Stimulated activated naive B cell treated with anti-CD40 and anti-IgM and Interleukin-4, amounts not matched to agents 10 μg/mL and 1 μg/mL and 100 μg/mL, for 72 hours (primary cell): Measurements from ENCODE around the gene TADA3.
"Not testable (repeated sequence)": the region's sequence is repeated elsewhere in the genome, so short reads cannot be mapped to it uniquely, and the experiment has no call there.

Experiments used
- ATAC-seq, 2 donors: fragments of 150-1000 bp; cut with Tn5 transposase; replicated peaks; 2 replicates each; pipeline ENCODE4 v1.10.0; 2021; ENCODE audit warnings: moderate library complexity in 1 of 2
- DNase-seq: peaks from one replicate; pipeline ENCODE4 v3.0.0; 2021
- H3K27ac Mint-ChIP-seq: one replicate; pipeline ENCODE4 v1.8.0; 2022; ENCODE audit warnings: mild to moderate bottlenecking, mixed read lengths
- H3K27me3 Mint-ChIP-seq, 2 donors: one replicate each; pipeline ENCODE4 v1.8.0; 2022; ENCODE audit warnings: mixed read lengths in 2 of 2
- H3K36me3 Mint-ChIP-seq, 2 donors: one replicate each; pipeline ENCODE4 v1.8.0; 2022; ENCODE audit warnings: mixed read lengths in 2 of 2, mild to moderate bottlenecking in 1 of 2
- H3K4me1 Mint-ChIP-seq, 2 donors: one replicate each; pipeline ENCODE4 v1.8.0; 2022; ENCODE audit warnings: mixed read lengths in 2 of 2, mild to moderate bottlenecking in 1 of 2
- H3K4me3 Mint-ChIP-seq, 2 donors: one replicate each; pipeline ENCODE4 v1.8.0; 2022; ENCODE audit warnings: mild to moderate bottlenecking in 2 of 2, mixed read lengths in 2 of 2, moderate library complexity in 1 of 2
- H3K9me3 Mint-ChIP-seq, 2 donors: one replicate each; pipeline ENCODE4 v1.8.0; 2022; ENCODE audit warnings: mixed read lengths in 2 of 2, mild to moderate bottlenecking in 1 of 2

TADA3 gene

GRCh38 chr3:9783954-9784353, 8.3 kb downstream of the TADA3 start:
- no peak overlapping the region for H3K27ac Mint-ChIP-seq
- H3K36me3 Mint-ChIP-seq, result peaks cover 53 to 60% of the 10 kb centered on the region in 2 donors
- no peak for DNase-seq
- H3K4me1 Mint-ChIP-seq, result peaks cover 41 to 60% of the 10 kb centered on the region in 2 donors
- no peaks in the 10 kb centered on the region for H3K9me3 Mint-ChIP-seq
- H3K4me3 Mint-ChIP-seq, result no peak overlapping the region
- no peaks in the 10 kb centered on the region for H3K27me3 Mint-ChIP-seq
- no peak for ATAC-seq

DNA sequence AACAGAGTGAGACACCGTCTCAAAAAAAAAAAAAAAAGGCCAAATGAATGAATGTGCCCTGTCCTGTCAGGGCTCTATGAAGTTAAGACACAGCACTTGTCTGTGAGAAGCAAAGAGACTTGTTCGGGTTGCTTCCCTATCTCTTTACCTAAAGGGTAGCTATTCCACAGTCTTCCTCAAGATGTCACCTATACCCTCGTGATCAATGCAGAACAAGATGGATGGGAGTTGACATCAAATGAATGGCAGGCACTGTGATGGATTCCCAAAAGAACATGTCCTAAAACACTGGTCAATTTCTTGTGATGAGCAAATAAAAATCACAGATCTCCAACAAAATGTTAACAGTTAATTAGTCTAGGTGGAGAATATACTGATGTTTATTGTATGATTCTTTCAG, 9.5 kb downstream of the TADA3 start:
- peak overlapping the region in 1 of 2 donors; percentile 55 for H3K4me3 Mint-ChIP-seq
- ATAC-seq (no peak), DNase-seq (no peak)
- H3K27ac Mint-ChIP-seq, result peak overlapping the region; percentile 98
- H3K4me1 Mint-ChIP-seq, result peaks cover 50 to 68% of the 10 kb centered on the region in 2 donors
- H3K36me3 Mint-ChIP-seq, result peaks cover 53 to 58% of the 10 kb centered on the region in 2 donors
- H3K27me3 Mint-ChIP-seq, result no peaks in the 10 kb centered on the region
- no peaks in the 10 kb centered on the region for H3K9me3 Mint-ChIP-seq

- Mint-ChIP-seq H3K4me1 (peaks cover 53 to 68% of the 10 kb centered on the region in 2 donors), H3K36me3 (peaks cover 46 to 52% of the 10 kb centered on the region in 2 donors), H3K4me3 (peak overlapping the region; percentile 55), H3K27me3 (no peaks in the 10 kb centered on the region), H3K9me3 (no peaks in the 10 kb centered on the region), H3K27ac (peak overlapping the region; percentile 98)
- DNase-seq (no peak), ATAC-seq (no peak)
Measured at GRCh38 chr3:9781978-9782603, 10.2 kb downstream of the TADA3 start.

DNA sequence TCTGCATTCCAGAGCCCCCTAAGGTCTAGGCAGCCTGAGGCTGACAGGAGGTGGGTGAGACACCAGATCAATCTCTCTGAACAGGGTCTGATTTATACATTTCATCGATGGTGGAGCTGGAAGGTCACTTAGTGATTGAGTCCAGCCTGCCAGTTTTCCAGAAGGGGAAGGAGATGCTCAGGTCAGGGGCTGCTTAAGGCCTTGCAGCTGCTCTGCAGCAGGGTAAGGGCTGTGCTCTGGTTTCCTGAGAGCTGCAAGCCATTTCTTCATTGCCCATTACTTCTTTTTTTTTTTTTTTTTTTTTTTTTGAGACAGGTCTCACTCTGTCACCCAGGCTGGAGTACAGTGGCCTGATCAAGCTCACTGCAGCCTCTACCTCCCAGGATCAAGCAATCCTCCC, 10.7 kb downstream of the TADA3 start:
- no peak for DNase-seq
- H3K4me1 Mint-ChIP-seq, result peaks cover 57 to 72% of the 10 kb centered on the region in 2 donors
- no peak for ATAC-seq
- H3K27me3 Mint-ChIP-seq, result no peaks in the 10 kb centered on the region
- H3K4me3 Mint-ChIP-seq, result peak overlapping the region in 1 of 2 donors; percentile 16
- no peaks in the 10 kb centered on the region for H3K9me3 Mint-ChIP-seq
- H3K36me3 Mint-ChIP-seq, result peaks cover 42 to 46% of the 10 kb centered on the region in 2 donors
- H3K27ac Mint-ChIP-seq, result peak overlapping the region; percentile 98

- Mint-ChIP-seq H3K4me3 (peak overlapping the region; percentile 75 to 78), H3K36me3 (peaks cover 36 to 40% of the 10 kb centered on the region in 2 donors), H3K9me3 (no peaks in the 10 kb centered on the region), H3K27me3 (no peaks in the 10 kb centered on the region), H3K4me1 (peaks cover 59 to 72% of the 10 kb centered on the region in 2 donors), H3K27ac (peak overlapping the region; percentile 98)
- DNase-seq, result no peak
- ATAC-seq, result no peak
Measured at GRCh38 chr3:9780910-9781309, 11.4 kb downstream of the TADA3 start.

DNA sequence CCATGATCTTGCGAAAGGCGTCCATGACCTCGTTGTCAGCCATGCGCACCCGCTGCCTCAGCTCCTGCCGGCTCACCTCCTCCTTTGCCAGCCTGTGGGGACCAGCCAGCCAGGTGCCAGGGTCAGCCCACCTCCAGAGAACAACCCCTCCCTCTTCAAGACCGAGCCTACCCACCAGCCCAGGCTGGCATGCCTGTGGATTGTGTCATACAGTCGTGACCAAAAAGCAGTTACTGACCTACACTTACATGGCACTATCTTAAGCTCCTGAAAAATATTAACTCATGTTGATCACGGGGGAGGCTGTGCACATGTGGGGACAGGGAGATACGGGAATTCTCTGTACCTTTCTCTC, 11.8 kb downstream of the TADA3 start:
- no peaks in the 10 kb centered on the region for H3K27me3 Mint-ChIP-seq
- no peaks in the 10 kb centered on the region for H3K9me3 Mint-ChIP-seq
- H3K4me1 Mint-ChIP-seq, result peaks cover 59 to 74% of the 10 kb centered on the region in 2 donors
- peak overlapping the region; percentile 98 for H3K27ac Mint-ChIP-seq
- ATAC-seq (peak in 1 of 2 donors; percentile 3), DNase-seq (no peak)
- H3K4me3 Mint-ChIP-seq, result peak overlapping the region; percentile 75 to 78
- H3K36me3 Mint-ChIP-seq, result peaks cover 33 to 35% of the 10 kb centered on the region in 2 donors

GRCh38 chr3:9779721-9780457, 12.4 kb downstream of the TADA3 start:
- Mint-ChIP-seq H3K27ac (peak overlapping the region; percentile 98), H3K9me3 (no peaks in the 10 kb centered on the region), H3K4me3 (peak overlapping the region; percentile 75 to 78), H3K36me3 (peaks cover 27 to 30% of the 10 kb centered on the region in 2 donors), H3K27me3 (no peaks in the 10 kb centered on the region), H3K4me1 (peaks cover 61 to 74% of the 10 kb centered on the region in 2 donors)
- ATAC-seq (peak; percentile 82 to 84), DNase-seq (peak; percentile 81)

- peak overlapping the region; percentile 63 to 78 for H3K4me3 Mint-ChIP-seq
- peaks cover 61 to 74% of the 10 kb centered on the region in 2 donors for H3K4me1 Mint-ChIP-seq
- H3K27me3 Mint-ChIP-seq, result no peaks in the 10 kb centered on the region
- no peaks in the 10 kb centered on the region for H3K9me3 Mint-ChIP-seq
- H3K27ac Mint-ChIP-seq, result peak overlapping the region; percentile 98
- ATAC-seq, result peak; percentile 0 to 7
- no peak for DNase-seq
- peaks cover 25 to 28% of the 10 kb centered on the region in 2 donors for H3K36me3 Mint-ChIP-seq
Measured at GRCh38 chr3:9779075-9779593, 13.1 kb downstream of the TADA3 start.

GRCh38 chr3:9778143-9779074, 13.9 kb downstream of the TADA3 start:
- ATAC-seq, result peak; percentile 52 to 59
- no peaks in the 10 kb centered on the region for H3K27me3 Mint-ChIP-seq
- peak overlapping the region; percentile 98 for H3K27ac Mint-ChIP-seq
- peaks cover 25% of the 10 kb centered on the region in 2 donors for H3K36me3 Mint-ChIP-seq
- H3K9me3 Mint-ChIP-seq, result no peaks in the 10 kb centered on the region
- peaks cover 63 to 74% of the 10 kb centered on the region in 2 donors for H3K4me1 Mint-ChIP-seq
- peak; percentile 48 for DNase-seq
- H3K4me3 Mint-ChIP-seq, result peak overlapping the region; percentile 60 to 63

DNA sequence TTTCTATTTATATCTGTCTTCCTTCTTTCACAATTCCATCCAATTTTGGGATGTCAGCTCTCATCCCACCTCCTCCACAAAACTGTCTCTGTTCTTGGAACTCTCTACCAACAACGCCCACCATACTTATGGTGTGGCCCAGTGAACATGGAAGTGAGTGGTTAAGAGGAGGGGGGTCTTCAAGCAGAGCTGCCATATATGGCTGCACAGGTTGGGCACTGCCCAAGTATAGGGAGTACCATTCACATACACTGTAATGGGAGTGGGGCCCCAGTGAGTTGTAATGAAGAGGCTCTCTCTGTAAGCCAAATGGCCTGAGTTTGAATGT, 14.6 kb downstream of the TADA3 start:
- peak overlapping the region in 1 of 2 donors; percentile 35 for H3K4me3 Mint-ChIP-seq

DNA sequence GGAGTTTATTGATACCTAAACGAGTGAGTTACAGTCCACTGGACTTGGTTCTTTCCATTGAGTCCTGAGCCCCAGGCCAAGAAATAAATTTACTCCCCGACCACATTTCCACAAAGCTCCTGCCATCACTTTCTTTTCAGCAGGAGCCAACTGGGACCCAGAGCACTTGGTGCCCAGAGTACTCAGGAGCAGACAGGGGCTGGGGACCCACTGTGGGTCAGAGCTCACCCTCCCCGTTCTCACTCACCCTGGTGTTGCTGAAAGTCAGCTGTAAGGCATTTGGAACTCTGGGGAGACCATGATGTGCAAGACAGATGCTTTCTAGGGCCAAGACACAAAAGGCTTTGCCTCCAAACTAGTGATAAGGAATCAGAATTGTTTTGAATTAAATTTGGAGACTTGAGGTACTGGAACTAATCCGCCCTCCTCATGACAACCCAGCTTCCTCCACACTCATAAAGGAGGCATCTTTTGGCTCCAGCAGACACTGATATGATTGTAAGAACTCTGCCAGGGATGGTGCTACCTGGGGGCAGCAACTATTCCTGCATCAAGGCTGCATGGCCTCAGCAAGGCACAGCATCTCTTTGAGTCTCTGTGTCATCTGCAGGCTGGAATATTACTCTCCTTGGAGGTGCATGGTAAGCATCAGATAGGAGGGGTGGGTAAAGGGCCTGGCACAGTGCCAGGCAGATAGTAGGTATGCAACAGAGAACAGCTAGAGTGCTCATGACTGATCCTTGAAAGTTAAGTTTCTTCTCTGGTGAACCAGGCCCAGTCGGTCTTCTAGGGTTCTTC, 15.2 kb downstream of the TADA3 start:
- Mint-ChIP-seq H3K36me3 (peaks cover 14 to 15% of the 10 kb centered on the region in 2 donors), H3K4me1 (peaks cover 55 to 64% of the 10 kb centered on the region in 2 donors), H3K4me3 (no peak overlapping the region), H3K27ac (peak overlapping the region; percentile 98), H3K9me3 (no peaks in the 10 kb centered on the region), H3K27me3 (no peaks in the 10 kb centered on the region)
- no peak for DNase-seq
- ATAC-seq, result no peak

More for the DNA sequence above, 14.6 kb downstream of the TADA3 start:
- H3K27me3 Mint-ChIP-seq, result no peaks in the 10 kb centered on the region
- H3K9me3 Mint-ChIP-seq, result no peaks in the 10 kb centered on the region
- peaks cover 19 to 20% of the 10 kb centered on the region in 2 donors for H3K36me3 Mint-ChIP-seq
- DNase-seq, result no peak
- peak overlapping the region; percentile 98 for H3K27ac Mint-ChIP-seq
- peaks cover 61 to 69% of the 10 kb centered on the region in 2 donors for H3K4me1 Mint-ChIP-seq
- no peak for ATAC-seq

DNA sequence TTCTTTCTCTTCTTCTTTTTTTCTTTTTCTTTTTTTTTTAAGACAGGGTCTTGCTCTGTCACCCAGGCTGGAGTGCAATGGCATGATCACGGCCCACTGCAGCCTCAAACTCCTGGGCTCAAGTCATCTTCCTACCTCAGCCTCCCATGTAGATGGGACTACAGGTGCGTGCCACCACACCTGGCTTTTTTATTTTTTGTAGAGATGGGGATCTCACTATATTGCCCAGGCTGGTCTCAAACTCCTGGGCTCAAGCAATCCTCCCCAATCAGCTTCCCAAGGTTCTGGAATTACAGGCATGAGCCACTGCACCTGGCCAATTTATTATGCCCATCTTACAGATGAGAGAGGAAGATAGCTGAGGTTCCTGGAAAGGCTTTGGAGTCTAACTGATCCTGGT, 21.3 kb downstream of the TADA3 start:
- H3K4me3 Mint-ChIP-seq, result peak overlapping the region; percentile 82 to 87
- not testable (repeated sequence) for ATAC-seq, H3K27me3 Mint-ChIP-seq, DNase-seq, H3K9me3 Mint-ChIP-seq
- H3K27ac Mint-ChIP-seq, result peak overlapping the region; percentile 89
- H3K4me1 Mint-ChIP-seq, result peaks cover 35 to 54% of the 10 kb centered on the region in 2 donors
- H3K36me3 Mint-ChIP-seq, result peaks cover 26 to 28% of the 10 kb centered on the region in 2 donors

DNA sequence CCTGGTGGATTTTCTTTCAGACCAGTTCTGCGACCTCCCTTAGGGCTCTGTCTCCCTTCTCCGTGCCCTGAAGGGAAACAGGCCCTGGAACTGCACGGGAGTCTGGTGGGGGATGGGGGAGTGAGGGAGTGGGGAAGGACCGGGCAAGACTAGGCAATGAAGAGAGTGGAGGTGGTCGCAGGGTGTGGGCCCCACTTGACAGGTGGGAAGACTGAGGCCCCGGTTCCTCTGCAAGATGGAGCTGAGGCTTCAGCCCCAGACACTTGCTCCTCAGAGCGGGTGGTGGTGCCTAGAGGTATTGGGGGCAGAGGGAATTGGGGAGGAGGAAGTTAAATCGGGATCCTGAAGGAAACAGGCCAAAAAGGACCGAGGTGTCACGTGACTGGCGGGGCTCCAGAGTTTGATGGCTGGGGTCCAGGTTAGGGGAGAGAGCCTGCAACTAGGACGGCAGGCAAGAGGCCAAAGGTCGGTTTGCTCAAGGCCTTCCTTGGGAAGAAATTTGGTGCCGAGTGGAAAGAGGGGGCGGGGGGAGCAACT, 21.9 kb downstream of the TADA3 start:
- Mint-ChIP-seq H3K27me3 (peaks cover 0 to 6% of the 10 kb centered on the region in 2 donors), H3K27ac (peak overlapping the region; percentile 89), H3K4me3 (peak overlapping the region; percentile 82 to 87), H3K4me1 (peaks cover 36 to 57% of the 10 kb centered on the region in 2 donors), H3K36me3 (peaks cover 31 to 35% of the 10 kb centered on the region in 2 donors), H3K9me3 (no peaks in the 10 kb centered on the region)
- DNase-seq (no peak), ATAC-seq (no peak)
